ENCODE measurements around the gene USP28. TPM values are rescaled to one million over a fixed set of nuclear protein-coding genes. Genes with fewer than 3 reads are reported as not detected.
"Not testable (repeated sequence)": the region's sequence is repeated elsewhere in the genome, so short reads cannot be mapped to it uniquely, and the experiment has no call there.

Gene USP28
- total RNA-seq, 2 experiments from 2014 or later: 7.9 to 9.4 TPM

DNA sequence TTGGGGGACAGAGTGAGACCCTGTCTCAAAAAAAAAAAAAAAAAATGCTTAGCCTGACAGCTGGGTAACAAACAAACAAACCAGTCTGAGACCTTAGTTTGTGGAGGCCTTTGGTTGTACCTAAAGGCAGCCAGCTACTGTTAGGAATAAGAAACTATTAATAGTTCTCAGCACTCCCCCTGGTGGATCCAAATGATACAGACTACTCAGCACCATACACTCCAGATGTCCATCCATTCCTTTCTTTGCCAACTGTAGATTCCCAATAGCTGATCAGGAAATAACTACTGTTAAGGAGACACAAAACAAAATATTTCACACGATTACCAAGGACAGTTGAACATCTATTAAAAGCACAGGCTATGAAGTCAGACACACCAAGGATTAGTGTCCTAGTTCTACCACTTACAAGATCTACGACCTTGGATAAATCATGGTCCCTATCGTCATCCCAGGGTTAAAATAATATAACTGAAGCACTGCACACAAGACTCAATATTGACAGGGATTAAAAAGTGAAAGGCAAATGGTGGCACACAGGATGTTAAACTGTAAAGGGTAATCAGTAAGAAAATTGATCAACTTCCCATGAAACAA is 78.6 kb downstream of the USP28 start:
- Histone ChIP-seq H3K9me3 (ENCODE audit: control insufficient read depth in 1 of 2, insufficient read depth in 1 of 2, low read length in 2 of 2) (peaks cover 0 to 3% of the 10 kb centered on the region in 2 experiments), H3K4me3 (ENCODE audit: low read length) (no peak overlapping the region), H3K27ac (ENCODE audit: low read depth in 1 of 2, low read length in 2 of 2) (no peak overlapping the region), H3K27me3 (ENCODE audit: control insufficient read depth in 1 of 2, insufficient read depth in 2 of 2, low read length in 2 of 2) (no peaks in the 10 kb centered on the region), H3K36me3 (ENCODE audit: insufficient read depth, low read length) (peaks cover 8% of the 10 kb centered on the region), H3K4me1 (ENCODE audit: insufficient read depth, low read length) (no peaks in the 10 kb centered on the region)
- peak; percentile 59 for ATAC-seq (ENCODE audit: poor library complexity)
- TF ChIP-seq, protein P1, sequence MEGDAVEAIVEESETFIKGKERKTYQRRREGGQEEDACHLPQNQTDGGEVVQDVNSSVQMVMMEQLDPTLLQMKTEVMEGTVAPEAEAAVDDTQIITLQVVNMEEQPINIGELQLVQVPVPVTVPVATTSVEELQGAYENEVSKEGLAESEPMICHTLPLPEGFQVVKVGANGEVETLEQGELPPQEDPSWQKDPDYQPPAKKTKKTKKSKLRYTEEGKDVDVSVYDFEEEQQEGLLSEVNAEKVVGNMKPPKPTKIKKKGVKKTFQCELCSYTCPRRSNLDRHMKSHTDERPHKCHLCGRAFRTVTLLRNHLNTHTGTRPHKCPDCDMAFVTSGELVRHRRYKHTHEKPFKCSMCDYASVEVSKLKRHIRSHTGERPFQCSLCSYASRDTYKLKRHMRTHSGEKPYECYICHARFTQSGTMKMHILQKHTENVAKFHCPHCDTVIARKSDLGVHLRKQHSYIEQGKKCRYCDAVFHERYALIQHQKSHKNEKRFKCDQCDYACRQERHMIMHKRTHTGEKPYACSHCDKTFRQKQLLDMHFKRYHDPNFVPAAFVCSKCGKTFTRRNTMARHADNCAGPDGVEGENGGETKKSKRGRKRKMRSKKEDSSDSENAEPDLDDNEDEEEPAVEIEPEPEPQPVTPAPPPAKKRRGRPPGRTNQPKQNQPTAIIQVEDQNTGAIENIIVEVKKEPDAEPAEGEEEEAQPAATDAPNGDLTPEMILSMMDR (IDR thresholded peaks at IDR 0.05): peak; percentile 60
- Mint-ChIP-seq H3K4me1 (ENCODE audit: low read depth) (no peaks in the 10 kb centered on the region), H3K9me3 (no peaks in the 10 kb centered on the region), H3K4me3 (no peak overlapping the region), H3K27ac (no peak overlapping the region), H3K27me3 (no peaks in the 10 kb centered on the region), H3K36me3 (ENCODE audit: low read depth) (peaks cover 36% of the 10 kb centered on the region)
- DNase-seq: peak in 4 of 14 experiments; percentile 24 to 53 (median 40)
- CTCF ChIA-PET: interaction anchor here (0.6 to 1.2 kb wide), 6 partner anchors 9 to 467 kb away, joined by 3 to 5 read pairs (median 3); no protein-coding TSS in a partner anchor
- intact Hi-C loops (cut with DNase I, micrococcal nuclease): loop anchor here in 1 of 2 experiments (2.0 to 5.0 kb wide), 2 partner anchors 492 to 1579 kb away; no protein-coding TSS in a partner anchor
- POLR2A ChIA-PET: no interaction called here

GRCh38 chr11:113789675-113790320 is 85.6 kb downstream of the USP28 start:
- Histone ChIP-seq H3K27me3 (ENCODE audit: control insufficient read depth in 1 of 2, insufficient read depth in 2 of 2, low read length in 2 of 2) (no peaks in the 10 kb centered on the region), H3K4me1 (ENCODE audit: insufficient read depth, low read length) (no peaks in the 10 kb centered on the region), H3K9me3 (ENCODE audit: control insufficient read depth in 1 of 2, insufficient read depth in 1 of 2, low read length in 2 of 2) (peaks cover 0 to 3% of the 10 kb centered on the region in 2 experiments), H3K4me3 (ENCODE audit: low read length) (no peak overlapping the region), H3K27ac (ENCODE audit: low read depth in 1 of 2, low read length in 2 of 2) (no peak overlapping the region), H3K36me3 (ENCODE audit: insufficient read depth, low read length) (no peaks in the 10 kb centered on the region)
- H3K27me3 Mint-ChIP-seq: peaks cover 13% of the 10 kb centered on the region
- H3K27ac Mint-ChIP-seq: no peak overlapping the region
- no peak overlapping the region for H3K4me3 Mint-ChIP-seq
- intact Hi-C loops (cut with DNase I, micrococcal nuclease): no loop called here
- DNase-seq (no peak), ATAC-seq (ENCODE audit: poor library complexity) (no peak)
- H3K4me1 Mint-ChIP-seq (ENCODE audit: low read depth): no peaks in the 10 kb centered on the region
- TF ChIP-seq, protein P1 (IDR thresholded peaks at IDR 0.05): no peak
- POLR2A ChIA-PET: no interaction called here
- H3K9me3 Mint-ChIP-seq: no peaks in the 10 kb centered on the region
- CTCF ChIA-PET: no interaction called here
- H3K36me3 Mint-ChIP-seq (ENCODE audit: low read depth): no peaks in the 10 kb centered on the region

GRCh38 chr11:113789016-113789415 is 86.4 kb downstream of the USP28 start:
- CTCF ChIA-PET; H3K4me3 ChIP-seq (ENCODE audit: low read length); ATAC-seq (ENCODE audit: poor library complexity); H3K4me1 ChIP-seq (ENCODE audit: insufficient read depth, low read length); H3K9me3 Mint-ChIP-seq; POLR2A ChIA-PET; H3K4me1 Mint-ChIP-seq (ENCODE audit: low read depth); intact Hi-C loops (cut with DNase I, micrococcal nuclease); H3K9me3 ChIP-seq (ENCODE audit: control insufficient read depth in 1 of 2, insufficient read depth in 1 of 2, low read length in 2 of 2); H3K27me3 ChIP-seq (ENCODE audit: control insufficient read depth in 1 of 2, insufficient read depth in 2 of 2, low read length in 2 of 2); H3K27ac ChIP-seq (ENCODE audit: low read depth in 1 of 2, low read length in 2 of 2); H3K4me3 Mint-ChIP-seq; H3K36me3 ChIP-seq (ENCODE audit: insufficient read depth, low read length); DNase-seq; H3K36me3 Mint-ChIP-seq (ENCODE audit: low read depth); H3K27ac Mint-ChIP-seq: not testable (repeated sequence)
- H3K27me3 Mint-ChIP-seq: peaks cover 20% of the 10 kb centered on the region

Measured in CD4-positive, alpha-beta T cell (primary cell).